CD4-positive, alpha-beta T cell treated with Interleukin-4 for 1 hour (primary cell): ENCODE measurements around the gene RNASET2.

ENCODE experiments used
- DNase-seq, 2 donors: peaks; one replicate each; pipeline ENCODE4 v3.0.0-alpha.2; 2020 to 2022

The RNASET2 gene

GRCh38 chr6:166956444-166957086, at the start of gene RNASET2:
Gene RNASET2, minus strand, starts transcription at chr6:166956550. Its CDS starts 368 bp downstream, at chr6:166956182.
- peak; percentile 91 to 97 for DNase-seq

DNA sequence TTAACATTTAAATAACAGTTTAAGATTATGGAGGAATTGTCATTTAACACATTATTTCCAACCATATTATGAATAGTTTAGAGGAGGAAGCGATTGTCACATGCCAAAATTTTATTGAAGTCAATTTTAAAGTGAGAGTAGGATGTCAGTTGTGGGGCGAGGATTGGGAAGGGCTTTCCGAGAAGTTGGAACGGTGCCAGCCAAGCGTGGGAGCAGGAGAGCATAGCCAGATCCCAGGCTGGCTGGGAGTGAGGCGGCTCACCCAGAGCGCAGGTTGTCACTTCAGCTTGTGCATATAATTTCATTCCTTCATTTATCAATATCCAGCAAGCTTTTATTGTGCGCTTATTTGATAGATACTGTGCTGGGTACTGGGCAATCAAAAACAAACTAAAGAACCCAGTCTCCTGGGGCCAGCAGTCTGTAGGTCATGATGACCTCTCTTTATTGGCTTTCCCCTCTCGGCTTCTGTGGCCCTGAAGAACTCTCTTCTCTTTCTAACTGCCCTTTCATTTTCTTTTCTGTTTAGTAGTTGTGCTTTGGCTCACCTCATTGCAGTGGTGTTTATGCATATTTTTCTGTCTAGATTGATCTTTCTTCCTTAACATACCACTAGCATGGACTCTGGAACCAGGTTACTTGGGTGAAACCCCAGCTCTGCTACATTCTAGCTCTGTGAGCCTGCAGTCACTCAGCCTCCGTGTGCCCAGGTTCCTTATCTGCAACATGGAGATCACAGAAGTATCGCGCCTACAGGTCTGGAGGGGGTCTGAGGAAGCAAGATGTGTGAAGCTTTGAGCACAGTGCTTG, 49.2 kb upstream of the RNASET2 start:
- no peak for DNase-seq

GRCh38 chr6:167000759-167001158, 44.4 kb upstream of the RNASET2 start:
- DNase-seq = no peak

GRCh38 chr6:166999884-167000253, 43.5 kb upstream of the RNASET2 start:
- peak in 1 of 2 donors; percentile 14 for DNase-seq

DNA sequence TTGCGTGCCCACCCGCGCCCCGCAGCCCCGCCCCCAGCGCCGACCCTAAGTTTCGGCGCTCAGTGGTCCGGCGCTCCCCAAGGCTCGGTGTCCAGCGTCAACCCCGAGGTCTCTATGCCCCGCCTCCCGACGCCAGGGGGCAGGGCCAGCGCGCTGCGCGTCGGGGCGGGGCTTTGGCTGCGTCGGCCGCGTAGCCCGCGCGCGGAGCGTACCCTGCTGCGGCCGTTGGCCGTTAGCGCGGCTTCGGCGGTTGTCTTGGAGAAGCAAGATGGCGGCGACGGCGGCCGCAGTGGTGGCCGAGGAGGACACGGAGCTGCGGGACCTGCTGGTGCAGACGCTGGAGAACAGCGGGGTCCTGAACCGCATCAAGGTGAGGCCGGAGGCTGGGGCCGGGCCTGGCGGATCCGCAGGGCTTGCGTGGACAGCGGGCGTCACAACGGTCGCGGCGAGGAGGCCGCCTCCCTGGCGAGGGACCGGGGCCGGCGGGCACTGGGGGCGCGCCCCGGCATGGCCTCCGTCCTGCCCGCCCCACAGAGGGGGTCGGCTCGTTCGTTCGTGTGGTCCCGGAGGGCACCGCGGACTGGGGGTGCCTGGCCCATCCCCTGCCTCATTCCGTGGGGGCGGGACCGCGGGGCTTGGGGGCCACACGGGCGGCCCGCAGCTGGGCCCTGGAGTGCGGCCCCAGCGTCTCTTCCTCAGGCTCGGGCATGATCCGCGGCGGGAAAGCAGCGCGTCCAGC, 43.0 kb upstream of the RNASET2 start, which contains the start of gene CEP43:
Gene CEP43, plus strand, starts transcription at position 253 of the 739 bp plus-strand sequence. Its CDS starts 16 bp downstream, at position 269.
- peak; percentile 92 to 93 for DNase-seq

DNA sequence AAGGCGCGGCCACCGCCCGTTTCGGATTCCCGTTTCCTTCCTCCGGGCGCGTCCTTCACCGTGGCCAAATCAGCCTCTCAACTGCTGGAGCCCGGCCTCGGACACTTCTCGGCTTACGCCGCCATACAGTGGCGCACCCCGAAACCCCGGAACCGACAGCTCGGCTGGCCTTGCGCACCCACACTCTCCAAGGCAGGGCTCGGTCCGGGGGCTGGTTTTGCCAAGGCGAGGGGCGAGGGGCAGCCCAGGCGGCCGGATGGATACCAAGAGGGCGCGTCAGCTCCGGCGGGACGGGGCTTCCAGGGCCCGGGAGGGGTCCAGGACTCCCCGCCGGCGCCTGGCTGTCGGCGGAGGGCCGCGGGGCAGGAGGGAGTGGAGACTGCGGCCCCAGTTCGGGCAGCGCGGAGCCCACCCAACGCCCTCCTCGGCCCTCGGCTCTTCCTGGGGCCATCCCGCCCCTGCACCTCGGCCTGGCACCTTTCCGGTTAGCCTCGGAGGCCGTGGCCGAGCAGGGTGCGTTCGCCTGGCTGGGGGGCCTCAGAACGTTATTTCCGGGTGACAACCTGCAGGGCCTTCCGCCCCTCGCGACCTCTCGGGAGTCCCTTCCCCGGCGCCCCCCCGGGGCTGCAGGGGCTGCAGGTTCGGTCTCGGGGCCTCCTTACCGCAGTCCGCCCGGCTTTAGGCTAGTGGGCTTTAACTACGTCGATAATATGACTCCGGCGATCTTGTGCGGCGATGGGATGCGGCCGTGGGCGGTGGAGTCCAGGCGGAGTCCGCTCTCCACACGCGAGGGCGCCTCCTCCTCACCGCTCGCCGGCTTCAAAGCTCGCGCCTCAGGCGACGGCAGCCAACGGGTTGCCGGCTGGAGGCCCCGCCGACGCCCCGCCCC, 42.1 kb upstream of the RNASET2 start:
- no peak for DNase-seq

DNA sequence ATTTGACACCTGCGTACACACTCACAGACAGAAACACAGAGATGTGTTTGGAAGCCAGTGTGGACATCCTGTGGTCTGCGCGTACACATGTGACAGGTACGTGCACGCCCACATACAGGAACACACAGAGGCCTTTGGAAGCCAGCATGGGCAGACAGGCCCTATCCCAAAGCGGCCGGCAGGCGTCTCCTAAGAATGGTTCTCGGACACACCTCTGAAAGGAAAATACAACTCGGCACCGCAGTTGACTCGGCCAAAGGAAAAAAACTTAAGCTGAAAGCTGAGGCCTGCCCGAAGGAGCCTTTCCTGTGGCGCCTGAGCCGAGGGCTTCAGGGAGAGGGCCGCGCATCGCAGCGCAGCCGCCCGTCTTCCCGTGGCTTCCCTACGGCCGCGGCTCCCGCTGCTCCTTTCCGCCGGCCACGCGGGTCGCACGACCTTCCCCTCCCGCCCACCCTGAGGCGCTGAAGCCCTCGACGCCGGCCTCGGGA, 41.5 kb upstream of the RNASET2 start:
- peak; percentile 48 to 49 for DNase-seq

DNA sequence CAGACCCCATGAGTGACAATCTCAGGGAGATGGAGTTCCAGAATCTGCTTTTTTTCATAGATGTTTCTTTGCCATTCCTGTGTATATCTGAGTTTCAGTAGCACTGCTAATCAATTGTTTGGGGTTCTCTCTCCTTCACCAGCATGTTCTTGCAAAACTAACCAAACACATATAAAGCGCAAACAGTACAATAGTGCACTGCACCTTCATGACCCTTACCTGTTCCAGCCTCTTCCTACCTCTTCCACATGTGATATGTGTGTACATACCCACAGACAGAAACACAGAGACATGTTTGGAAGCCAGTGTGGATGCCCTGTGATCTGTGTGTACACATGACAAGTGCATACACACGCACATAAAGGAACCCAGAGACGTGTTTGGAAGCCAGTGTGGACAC, 41.0 kb upstream of the RNASET2 start:
- no peak for DNase-seq

DNA sequence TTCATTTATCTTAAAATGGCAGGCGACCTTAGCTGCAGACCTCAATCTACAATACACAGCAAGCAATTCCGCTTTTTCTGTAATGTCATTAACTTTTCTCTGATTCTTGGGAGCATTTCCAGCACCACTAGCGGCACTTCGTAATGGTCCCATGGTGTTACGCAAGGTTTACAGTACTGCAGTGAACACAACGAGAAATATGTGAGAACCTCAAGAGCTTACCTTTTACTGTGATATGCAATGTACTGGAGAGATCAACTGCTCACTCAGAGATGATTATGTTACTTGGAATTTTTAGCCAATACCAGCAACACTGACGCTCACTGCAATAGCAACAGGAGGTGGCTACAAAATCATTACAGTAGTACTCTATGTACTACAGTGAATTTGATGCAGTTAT, 40.1 kb upstream of the RNASET2 start:
- DNase-seq = no peak

DNA sequence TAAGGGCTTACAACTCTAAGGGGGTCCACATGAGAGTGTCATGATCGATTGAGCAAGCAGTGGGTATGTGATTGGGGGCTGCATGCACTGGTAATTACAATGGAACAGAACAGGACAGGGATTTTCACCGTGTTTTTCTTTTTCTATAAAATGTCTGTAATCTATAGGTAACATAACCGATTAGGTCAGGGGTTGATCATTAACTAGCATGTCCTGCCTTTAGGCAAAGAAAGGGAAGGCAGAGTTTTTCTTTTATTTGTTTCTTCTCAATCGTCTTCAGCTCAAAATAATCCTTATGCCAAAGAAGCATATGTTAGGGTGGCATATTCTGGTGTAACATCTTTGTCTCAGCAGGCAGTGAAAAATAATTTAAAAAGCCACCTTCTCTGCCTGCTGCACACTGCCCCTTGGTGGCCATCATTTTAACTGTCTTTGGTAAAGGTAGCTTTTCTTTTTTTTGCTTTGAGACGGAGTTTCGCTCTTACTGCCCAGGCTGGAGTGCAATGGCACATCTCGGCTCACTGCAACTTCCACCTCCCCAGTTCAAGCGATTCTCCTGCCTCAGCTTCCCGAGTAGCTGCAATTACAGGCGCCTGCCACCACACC, 33.2 kb upstream of the RNASET2 start:
- peak in 1 of 2 donors; percentile 71 for DNase-seq

GRCh38 chr6:166988674-166989201, 32.4 kb upstream of the RNASET2 start:
- no peak for DNase-seq

GRCh38 chr6:166987930-166988329, 31.6 kb upstream of the RNASET2 start:
- DNase-seq = peak in 1 of 2 donors; percentile 15

- no peak for DNase-seq
These were observed 31.1 kb upstream of the RNASET2 start for GRCh38 chr6:166987448-166987847.

DNA sequence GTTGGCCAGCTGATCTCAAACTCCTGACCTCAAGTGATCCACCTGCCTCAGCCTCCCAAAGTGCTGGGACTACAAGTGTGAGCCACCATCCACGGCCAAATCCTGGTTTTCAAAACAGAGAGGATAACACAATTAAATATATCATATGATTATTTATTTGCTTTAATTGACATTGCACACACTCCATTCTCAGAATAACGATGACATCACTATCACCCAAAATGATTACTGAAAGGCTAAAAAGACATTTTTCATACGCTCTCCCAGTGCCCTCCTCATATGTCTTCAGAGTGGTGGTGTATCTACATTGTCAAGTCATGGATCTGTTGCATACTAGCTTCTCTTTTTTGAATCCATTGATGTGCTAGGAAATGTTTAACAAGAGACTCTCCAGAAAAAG, 24.4 kb upstream of the RNASET2 start:
- no peak for DNase-seq

DNA sequence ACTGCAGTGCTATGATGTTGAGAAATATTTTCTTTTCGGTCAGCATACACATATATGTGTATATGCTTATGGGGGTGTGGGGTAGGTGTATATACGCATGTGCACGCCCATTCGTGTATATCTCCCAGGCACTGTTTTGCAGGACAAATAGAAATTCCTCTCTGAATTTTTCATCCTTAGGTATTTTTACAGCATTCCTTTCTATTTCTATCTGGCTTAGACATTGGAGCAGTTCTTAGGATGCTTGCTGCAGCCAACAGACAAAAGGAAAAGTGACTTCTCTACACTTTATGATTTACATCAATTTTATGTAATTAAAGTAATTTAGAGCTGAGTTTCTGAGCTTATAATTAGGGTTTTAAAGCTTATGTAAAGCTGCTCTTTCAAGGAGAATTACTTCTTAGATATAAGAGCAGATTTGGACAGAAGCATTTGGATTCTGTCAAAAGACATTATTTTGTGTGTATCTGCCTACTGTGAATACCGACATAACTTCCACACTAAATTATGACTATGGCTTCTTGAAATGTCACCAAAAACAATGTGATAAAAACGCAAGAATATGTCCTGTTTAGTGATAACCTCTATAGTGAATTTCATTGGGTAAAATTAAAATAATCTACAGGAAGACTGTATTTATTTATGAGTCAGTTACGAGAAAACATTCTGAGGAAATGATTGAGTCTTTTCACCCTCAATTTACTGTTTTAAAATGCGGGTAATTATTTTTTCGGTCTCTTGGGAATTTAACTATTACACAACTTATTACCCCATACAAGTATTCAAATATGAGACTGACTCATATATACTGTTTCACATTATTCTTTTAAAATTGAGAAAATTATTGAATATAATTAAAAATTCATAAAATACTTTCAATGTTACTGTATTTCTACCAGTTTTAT, 21.5 kb upstream of the RNASET2 start:
- no peak for DNase-seq

DNA sequence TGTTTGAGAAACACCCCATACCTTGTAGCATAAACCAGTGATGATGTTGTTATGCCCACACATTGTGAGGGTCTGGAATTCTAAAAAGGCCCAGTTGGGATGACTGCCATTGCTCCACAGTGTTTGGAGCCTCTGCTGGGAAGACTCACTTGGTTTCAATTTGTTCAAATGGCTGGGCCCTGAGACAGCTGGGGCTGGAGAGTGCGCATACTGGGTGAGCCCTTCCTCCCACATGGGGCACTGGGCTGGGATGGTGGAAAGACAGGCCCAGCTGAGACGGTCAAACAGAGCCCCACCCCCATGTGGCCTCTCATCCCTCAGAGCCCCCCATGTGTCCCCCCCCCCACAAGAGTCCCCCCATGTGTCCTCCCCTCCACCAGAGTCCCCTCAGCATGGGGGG, 20.3 kb upstream of the RNASET2 start:
- no peak for DNase-seq

GRCh38 chr6:166972101-166972500, 15.8 kb upstream of the RNASET2 start:
- DNase-seq = no peak

- DNase-seq = no peak
These were observed 14.9 kb upstream of the RNASET2 start for GRCh38 chr6:166971271-166971670.

DNA sequence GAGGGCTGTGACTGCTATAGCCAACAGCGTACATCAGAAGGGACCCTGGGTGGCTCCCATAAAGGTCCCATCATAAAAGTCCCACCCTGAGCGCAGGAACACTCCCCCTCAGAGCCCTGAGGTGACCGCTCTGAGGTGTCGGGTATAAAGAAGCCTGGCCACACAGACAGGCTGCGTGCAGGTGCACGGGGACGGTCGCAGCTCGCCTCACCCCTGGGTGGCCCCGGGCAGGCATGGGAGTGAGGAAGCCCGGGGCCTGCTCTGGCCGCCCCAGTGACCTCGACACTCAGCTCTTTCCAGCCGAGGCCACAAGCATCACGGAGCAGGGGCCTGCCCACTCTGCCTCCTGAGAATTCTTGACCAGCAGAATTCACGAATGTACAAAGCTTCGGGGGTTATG, 14.4 kb upstream of the RNASET2 start:
- no peak for DNase-seq

DNA sequence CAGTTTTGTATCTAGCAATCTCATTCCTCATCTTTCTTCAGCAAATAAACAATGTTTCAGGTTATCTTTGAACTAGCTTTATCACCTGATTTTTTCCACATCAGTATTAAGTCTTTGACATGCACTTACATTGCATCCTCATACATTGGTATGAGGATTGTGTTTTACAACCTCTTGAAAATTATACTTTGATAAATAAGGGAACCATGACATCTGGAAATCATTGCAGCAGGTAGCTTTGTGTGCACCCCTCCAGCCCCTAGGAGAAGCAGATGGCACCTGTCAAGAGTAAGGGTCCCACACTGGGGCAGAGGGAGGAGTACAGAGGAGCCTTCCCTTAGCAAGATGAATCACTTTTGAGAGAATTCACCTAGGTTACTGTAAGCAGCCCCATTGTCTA, 13.7 kb upstream of the RNASET2 start:
- no peak for DNase-seq
